ENCODE results near the gene NANP.
"Not testable (repeated sequence)": the region's sequence is repeated elsewhere in the genome, so short reads cannot be mapped to it uniquely, and the experiment has no call there.

NANP gene

DNA sequence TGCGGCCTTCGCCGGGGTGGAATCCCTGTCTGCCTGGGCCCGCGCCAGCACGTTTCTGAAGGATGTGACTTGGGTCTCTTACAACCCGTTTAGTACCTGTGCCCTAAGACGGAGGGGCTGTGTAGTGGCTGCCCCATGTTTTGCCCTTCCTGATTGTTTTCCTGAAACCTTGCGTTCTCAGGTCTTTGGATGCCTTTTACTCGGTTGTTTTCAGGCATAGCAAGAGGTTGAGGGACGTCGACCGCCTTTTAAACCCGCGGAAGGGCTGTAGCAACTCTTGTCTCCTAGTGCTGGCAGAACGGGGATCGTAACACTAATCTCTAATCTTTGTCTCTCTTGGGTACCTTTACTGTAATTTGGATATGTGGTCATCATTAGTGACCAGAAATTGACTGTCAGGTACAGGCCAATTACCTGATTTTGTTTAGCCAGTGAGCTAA, 706 bp upstream of the NANP start:
- Mint-ChIP-seq H3K9me3 (ENCODE audit: low read depth) (no peaks in the 10 kb centered on the region), H3K4me3 (peak overlapping the region; percentile 85), H3K27me3 (no peaks in the 10 kb centered on the region), H3K27ac (peak overlapping the region; percentile 94), H3K36me3 (peaks cover 8% of the 10 kb centered on the region), H3K4me1 (ENCODE audit: low read depth) (peaks cover 15% of the 10 kb centered on the region)

DNA sequence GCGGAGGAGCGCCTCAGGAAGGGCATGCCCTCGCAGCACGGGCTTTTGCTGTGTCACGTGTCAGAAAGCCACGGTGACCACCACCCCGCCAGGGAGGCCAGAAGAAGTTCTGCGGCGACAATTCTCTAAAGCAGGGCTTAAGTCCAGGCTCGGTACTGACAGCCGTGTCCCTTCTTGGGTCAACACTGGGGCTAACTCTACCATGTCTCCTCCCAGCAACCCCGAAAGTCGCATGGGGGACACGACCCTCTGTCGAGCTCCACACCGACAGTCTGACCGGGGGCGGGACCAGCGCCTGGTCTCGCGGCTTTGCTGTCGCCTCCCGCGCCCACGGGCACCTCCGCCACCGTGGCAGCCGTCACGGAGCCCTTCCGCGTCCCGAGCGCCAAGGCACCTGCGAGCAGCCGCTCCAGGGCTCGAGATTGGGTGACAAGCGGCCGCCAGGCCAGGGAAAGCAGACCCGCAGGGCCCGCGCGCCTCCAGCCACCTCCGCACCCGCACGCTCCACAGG, 534 bp downstream of the NANP start:
- Mint-ChIP-seq H3K36me3 (peaks cover 5% of the 10 kb centered on the region), H3K27me3 (no peaks in the 10 kb centered on the region), H3K27ac (peak overlapping the region; percentile 94), H3K4me3 (peak overlapping the region; percentile 85), H3K9me3 (ENCODE audit: low read depth) (no peaks in the 10 kb centered on the region), H3K4me1 (ENCODE audit: low read depth) (peaks cover 15% of the 10 kb centered on the region)

DNA sequence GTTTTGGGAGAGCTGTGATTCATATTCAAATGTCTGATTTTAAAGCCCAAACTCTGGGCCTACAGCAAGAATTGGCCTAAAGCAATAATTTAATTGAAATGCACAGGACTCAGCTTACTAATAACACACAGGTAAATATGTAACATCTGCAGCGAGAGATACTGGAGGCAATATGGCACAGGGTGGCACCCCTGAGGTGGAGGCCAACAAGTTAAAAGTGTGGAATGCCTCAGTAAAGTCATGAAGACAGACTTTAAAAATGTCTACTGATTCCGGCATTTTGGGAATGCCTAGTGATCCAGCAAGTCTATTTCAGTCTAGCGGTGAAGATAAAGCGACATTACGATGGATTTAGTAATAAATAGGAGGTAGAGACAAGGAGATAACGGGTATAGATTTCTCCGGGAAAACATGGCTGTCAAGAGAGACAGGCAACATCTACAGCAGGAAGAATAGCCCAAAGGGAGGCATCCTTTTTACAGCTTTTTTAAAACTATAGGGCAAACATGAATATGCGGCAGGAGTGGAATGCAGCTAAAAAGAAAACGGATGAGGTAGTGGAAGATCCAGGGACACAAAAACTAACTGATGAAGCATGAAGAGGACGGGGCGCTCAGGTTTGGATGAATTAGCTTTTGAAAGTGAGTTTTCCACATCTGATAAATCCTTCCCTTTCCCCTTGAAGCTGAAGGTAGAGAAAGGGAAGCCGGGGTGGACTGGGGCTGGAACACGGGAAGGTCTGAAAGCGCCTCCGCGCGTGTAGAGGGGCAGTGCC, 1.2 kb downstream of the NANP start:
- Mint-ChIP-seq H3K36me3 (no peaks in the 10 kb centered on the region), H3K9me3 (ENCODE audit: low read depth) (no peaks in the 10 kb centered on the region), H3K27me3 (no peaks in the 10 kb centered on the region), H3K27ac (peak overlapping the region; percentile 70), H3K4me3 (peak overlapping the region; percentile 85), H3K4me1 (ENCODE audit: low read depth) (peaks cover 15% of the 10 kb centered on the region)

DNA sequence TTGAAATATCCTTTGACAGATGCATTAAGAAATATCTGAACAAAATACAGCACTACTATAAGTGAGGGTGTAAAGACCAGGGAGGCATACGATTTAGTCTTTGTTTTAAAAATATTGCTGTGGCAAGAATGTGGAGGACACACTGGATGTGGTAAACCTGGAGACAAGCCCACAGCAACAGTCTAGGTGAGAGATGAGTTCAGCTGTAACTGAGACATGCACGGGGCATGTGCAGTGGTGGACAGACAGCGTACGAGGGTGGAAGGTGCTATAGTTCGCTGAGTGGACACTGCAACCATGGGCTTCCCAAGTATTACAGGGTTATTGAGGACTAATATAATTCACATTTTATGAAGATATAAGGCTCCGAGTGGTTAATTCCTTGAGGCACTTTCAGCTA, 1.8 kb downstream of the NANP start:
- H3K4me1 Mint-ChIP-seq (ENCODE audit: low read depth), result peaks cover 15% of the 10 kb centered on the region
- H3K9me3 Mint-ChIP-seq (ENCODE audit: low read depth), result no peaks in the 10 kb centered on the region
- H3K27ac Mint-ChIP-seq, result no peak overlapping the region
- H3K4me3 Mint-ChIP-seq, result peak overlapping the region; percentile 85
- no peaks in the 10 kb centered on the region for H3K27me3 Mint-ChIP-seq
- no peaks in the 10 kb centered on the region for H3K36me3 Mint-ChIP-seq

DNA sequence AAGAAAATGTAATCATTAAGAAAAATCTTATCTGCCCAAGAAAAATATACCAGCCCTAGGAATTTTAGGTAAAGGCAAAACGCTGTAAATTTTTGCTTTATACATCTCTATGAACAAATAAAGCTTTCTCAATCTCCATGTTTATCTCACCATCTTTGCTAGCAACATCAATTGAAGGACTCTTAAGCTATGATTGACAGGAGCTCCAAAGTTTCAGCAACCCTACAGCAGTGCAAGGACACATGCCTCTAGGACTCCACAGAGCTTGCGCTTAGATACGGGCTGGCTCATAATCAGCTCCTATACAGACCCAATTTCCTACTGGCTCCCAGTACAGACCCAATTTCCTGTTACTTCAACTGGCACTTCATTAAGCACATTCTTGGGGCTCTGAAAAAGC, 4.3 kb downstream of the NANP start:
- peaks cover 13% of the 10 kb centered on the region for H3K4me1 Mint-ChIP-seq (ENCODE audit: low read depth)
- peaks cover 6% of the 10 kb centered on the region for H3K36me3 Mint-ChIP-seq
- H3K9me3 Mint-ChIP-seq (ENCODE audit: low read depth), result no peaks in the 10 kb centered on the region
- no peak overlapping the region for H3K4me3 Mint-ChIP-seq
- no peaks in the 10 kb centered on the region for H3K27me3 Mint-ChIP-seq
- H3K27ac Mint-ChIP-seq, result no peak overlapping the region

DNA sequence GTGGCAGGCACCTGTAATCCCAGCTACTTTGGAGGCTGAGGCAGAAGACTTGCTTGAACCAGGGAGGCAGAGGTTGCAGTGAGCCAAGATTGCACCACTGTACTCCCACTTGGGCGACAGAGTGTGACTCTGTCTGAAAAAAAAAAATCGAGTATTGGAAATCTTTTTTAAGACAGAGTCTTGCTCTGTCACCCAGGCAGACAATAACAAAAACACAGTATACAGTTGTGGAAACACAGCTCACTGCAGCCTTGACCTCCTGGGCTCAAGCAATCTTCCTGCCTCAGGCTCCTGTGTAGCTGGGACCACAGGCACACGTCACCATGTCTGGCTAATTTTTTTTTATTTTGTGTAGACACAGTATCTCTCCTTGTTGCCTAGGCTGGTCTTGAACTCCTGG, 15.0 kb downstream of the NANP start:
- Mint-ChIP-seq H3K4me3 (no peak overlapping the region), H3K27ac (no peak overlapping the region), H3K36me3 (peaks cover 13% of the 10 kb centered on the region), H3K9me3 (ENCODE audit: low read depth) (no peaks in the 10 kb centered on the region), H3K4me1 (ENCODE audit: low read depth) (peaks cover 2% of the 10 kb centered on the region), H3K27me3 (no peaks in the 10 kb centered on the region)

DNA sequence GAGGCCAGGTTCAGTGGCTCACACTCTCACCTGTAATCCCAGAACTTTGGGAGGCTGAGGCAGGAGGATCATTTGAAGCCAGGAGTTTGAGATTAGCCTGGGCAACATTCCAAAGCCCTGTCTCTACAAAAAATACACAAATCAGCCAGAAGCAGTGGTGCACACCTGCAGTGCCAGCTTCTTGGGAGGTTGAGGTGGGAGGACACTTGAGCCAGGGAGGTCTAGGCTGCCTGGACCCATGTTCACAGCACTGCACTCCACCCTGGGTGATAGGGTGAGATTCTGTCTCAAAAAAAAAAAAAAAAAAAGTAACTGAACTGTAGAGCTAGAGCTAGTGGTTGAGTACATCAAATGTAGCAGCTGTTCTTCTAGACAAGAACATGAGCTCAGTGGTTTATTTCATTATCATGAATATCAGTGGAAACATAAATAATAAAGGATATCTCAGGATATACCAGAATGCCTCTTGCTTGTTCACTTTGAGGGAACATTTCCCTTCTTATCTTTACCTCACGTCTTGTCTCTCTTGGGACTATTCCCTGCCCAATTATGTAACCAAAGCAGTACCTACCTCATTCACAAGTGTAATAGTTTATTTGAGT, 17.6 kb downstream of the NANP start:
- Mint-ChIP-seq H3K4me1 (ENCODE audit: low read depth) (peaks cover 2% of the 10 kb centered on the region), H3K4me3 (no peak overlapping the region), H3K9me3 (ENCODE audit: low read depth) (no peaks in the 10 kb centered on the region), H3K27ac (no peak overlapping the region), H3K27me3 (no peaks in the 10 kb centered on the region), H3K36me3 (peaks cover 5% of the 10 kb centered on the region)

DNA sequence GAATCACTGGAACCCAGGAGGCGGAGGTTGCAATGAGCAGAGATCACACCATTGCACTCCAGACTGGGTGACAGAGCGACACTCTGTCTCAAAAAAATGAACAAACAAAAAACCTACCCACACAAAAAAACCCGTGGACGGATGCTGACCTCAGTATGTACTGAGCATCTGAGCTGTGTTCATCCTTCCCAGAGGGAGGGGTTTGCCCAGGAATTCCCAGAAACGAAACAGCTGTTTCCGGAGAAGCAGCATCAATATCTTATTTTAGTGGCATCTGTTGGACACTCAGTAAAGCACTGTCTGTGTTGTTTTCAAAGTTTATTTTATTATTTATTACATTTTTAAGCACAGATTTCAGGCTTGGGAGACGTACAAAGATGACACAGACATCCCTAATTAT, 18.7 kb downstream of the NANP start:
- H3K27ac Mint-ChIP-seq, result no peak overlapping the region
- peaks cover 2% of the 10 kb centered on the region for H3K4me1 Mint-ChIP-seq (ENCODE audit: low read depth)
- no peak overlapping the region for H3K4me3 Mint-ChIP-seq
- no peaks in the 10 kb centered on the region for H3K27me3 Mint-ChIP-seq
- peaks cover 5% of the 10 kb centered on the region for H3K36me3 Mint-ChIP-seq
- H3K9me3 Mint-ChIP-seq (ENCODE audit: low read depth), result no peaks in the 10 kb centered on the region

DNA sequence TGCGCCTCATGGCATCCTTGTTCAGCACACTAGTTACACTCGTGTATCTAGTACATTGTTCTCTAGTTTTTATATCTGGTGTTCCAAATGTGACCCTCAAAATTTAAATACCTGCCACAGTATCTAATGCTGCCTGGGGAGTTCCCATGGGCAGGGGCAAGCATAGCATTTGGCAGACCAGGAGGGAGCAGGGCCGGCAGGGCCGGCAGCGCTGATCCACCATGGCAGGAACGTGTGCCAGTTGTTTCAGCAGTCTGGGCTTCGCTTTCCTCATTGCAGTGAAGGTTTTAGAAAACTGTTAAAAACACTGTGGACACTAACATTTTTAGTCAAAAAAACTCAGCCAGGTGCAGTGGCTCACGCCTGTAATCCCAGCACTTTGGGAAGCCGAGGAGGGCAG, 19.2 kb downstream of the NANP start:
- no peak overlapping the region for H3K27ac Mint-ChIP-seq
- H3K9me3 Mint-ChIP-seq (ENCODE audit: low read depth), result no peaks in the 10 kb centered on the region
- no peaks in the 10 kb centered on the region for H3K27me3 Mint-ChIP-seq
- H3K36me3 Mint-ChIP-seq, result peaks cover 3% of the 10 kb centered on the region
- peaks cover 2% of the 10 kb centered on the region for H3K4me1 Mint-ChIP-seq (ENCODE audit: low read depth)
- H3K4me3 Mint-ChIP-seq, result no peak overlapping the region

DNA sequence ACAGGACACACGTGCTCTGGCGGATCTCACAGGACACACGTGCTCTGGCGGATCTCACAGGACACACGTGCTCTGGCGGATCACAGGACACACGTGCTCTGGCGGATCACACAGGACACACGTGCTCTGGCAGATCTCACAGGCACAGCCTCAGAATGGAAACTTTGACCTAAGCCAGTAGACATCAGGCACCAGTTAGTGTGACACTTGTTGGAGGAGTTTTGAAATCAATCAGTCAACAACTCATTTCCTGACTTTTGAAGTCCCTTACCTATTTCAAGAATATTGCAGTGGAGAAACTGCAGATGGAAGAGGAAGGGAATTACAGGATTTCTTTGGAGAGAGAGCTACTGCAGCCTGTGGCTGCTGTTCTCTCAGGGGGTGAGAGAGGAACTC, 20.9 kb downstream of the NANP start:
- H3K36me3 Mint-ChIP-seq; H3K27ac Mint-ChIP-seq; H3K4me1 Mint-ChIP-seq (ENCODE audit: low read depth); H3K27me3 Mint-ChIP-seq; H3K4me3 Mint-ChIP-seq; H3K9me3 Mint-ChIP-seq (ENCODE audit: low read depth): not testable (repeated sequence)

DNA sequence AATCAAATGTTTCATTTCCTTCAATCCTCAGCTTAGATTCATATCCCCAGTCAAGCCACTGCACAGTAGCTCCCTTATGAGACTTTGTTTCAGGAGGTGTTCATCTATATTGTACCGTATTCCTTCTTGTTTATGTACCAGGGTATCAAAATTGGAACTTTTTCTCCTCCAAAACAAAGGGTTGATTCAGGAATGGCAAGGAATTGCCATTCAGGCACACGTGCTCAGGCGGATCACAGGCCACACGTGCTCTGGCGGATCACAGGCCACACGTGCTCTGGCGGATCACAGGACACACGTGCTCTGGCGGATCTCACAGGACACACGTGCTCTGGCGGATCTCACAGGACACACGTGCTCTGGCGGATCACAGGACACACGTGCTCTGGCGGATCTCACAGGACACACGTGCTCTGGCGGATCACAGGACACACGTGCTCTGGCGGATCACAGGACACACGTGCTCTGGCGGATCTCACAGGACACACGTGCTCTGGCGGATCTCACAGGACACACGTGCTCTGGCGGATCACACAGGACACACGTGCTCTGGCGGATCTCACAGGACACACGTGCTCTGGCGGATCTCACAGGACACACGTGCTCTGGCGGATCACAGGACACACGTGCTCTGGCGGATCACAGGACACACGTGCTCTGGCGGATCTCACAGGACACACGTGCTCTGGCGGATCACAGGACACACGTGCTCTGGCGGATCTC, 21.5 kb downstream of the NANP start:
- not testable (repeated sequence) for H3K4me3 Mint-ChIP-seq; H3K36me3 Mint-ChIP-seq; H3K27me3 Mint-ChIP-seq; H3K27ac Mint-ChIP-seq; H3K4me1 Mint-ChIP-seq (ENCODE audit: low read depth); H3K9me3 Mint-ChIP-seq (ENCODE audit: low read depth)

DNA sequence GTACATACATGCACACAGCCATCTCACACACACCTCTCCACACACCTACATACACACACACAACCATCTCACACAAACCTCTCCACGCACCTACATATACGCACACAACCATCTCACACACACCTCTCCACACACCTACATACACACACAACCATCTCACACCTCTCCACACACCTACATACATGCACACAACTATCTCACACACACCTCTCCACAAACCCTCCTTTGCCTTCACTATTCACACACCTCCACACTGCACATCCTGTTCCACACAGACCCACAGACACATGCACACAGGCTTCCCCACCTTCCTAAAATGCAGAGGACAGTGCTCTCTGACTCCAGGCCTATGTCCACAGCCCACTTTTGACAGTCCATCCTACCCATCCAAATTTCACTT, 22.2 kb downstream of the NANP start:
- H3K4me1 Mint-ChIP-seq (ENCODE audit: low read depth), result no peaks in the 10 kb centered on the region
- no peak overlapping the region for H3K4me3 Mint-ChIP-seq
- no peak overlapping the region for H3K27ac Mint-ChIP-seq

DNA sequence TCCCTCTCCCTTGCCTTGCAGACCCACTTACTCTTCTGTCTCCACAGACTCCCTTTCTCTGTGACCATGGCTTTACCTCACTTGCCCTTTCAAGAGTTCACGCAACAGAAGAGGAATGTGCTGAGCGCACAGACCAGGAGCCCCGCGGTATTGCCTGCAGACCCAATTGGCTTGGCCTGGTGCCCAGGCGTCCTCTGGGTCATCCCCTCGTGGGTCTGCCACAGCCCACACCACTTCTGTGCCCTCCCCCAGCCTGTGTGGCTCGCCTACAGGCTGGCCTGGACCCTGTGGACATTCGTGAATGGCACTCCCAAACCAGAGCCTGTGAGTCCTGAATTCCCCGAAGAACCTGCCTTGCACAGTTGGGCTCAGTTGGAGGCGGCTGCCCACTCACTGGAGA, 23.2 kb downstream of the NANP start:
- Mint-ChIP-seq H3K36me3 (no peaks in the 10 kb centered on the region), H3K4me3 (no peak overlapping the region), H3K27ac (no peak overlapping the region), H3K27me3 (no peaks in the 10 kb centered on the region), H3K4me1 (ENCODE audit: low read depth) (no peaks in the 10 kb centered on the region), H3K9me3 (ENCODE audit: low read depth) (no peaks in the 10 kb centered on the region)

More for the DNA sequence above, 22.2 kb downstream of the NANP start:
- H3K9me3 Mint-ChIP-seq (ENCODE audit: low read depth), result no peaks in the 10 kb centered on the region
- no peaks in the 10 kb centered on the region for H3K36me3 Mint-ChIP-seq
- no peaks in the 10 kb centered on the region for H3K27me3 Mint-ChIP-seq

DNA sequence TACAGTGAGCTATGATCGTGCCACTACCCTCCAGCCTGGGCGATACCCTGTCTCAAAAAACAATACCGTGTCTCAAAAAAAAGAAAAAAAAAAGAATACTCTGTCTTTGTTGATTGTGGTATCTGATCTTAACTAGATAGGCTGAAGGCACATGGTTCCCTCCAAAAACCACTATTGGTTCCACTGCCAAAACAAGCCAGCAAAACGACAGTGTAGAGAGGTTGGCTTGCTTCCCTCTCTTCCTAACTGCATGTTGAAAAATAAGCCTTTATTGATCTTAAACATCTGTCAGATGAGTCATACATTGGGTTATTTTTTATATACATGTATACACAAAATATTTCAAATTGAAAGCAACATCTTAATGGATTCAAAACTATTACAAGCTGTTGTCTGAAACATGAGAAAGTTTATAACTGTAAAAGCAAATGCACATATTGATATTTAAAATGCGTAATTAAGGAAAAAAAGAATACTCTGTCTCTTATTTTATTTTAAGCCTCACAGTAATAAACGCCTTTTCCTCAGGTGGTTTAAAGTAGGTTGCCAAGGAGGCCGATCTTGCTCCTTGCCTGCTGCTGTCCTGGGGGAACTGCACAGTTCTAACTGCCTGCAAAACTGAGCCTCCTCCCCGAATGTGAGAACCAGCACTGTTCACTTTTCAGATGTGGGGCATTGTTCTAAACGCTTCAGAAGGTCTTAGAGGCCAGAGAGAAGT, 31.5 kb downstream of the NANP start:
- Mint-ChIP-seq H3K27me3 (no peaks in the 10 kb centered on the region), H3K36me3 (no peaks in the 10 kb centered on the region), H3K4me1 (ENCODE audit: low read depth) (no peaks in the 10 kb centered on the region), H3K4me3 (no peak overlapping the region), H3K27ac (no peak overlapping the region), H3K9me3 (ENCODE audit: low read depth) (no peaks in the 10 kb centered on the region)

DNA sequence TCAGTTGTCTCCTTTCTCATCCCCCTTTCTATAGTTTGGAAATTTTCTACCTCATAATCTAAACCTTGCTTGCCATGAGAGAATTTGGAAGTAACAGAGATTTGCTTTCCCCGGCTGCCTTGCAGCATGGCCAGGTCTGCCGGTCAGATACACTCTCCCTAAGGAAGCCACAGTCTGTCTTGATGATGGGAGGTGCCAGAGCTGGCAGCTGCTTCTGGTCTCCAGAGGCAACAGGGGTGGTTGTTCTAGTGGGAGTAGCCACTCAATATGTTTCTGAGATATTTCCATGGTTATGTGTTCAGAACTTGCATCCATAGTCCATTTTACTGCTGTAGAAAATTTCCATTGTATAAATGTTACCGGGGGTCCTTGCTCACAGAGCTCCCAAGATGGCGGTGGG, 33.0 kb downstream of the NANP start:
- H3K36me3 Mint-ChIP-seq; H3K4me3 Mint-ChIP-seq; H3K9me3 Mint-ChIP-seq (ENCODE audit: low read depth); H3K27ac Mint-ChIP-seq; H3K27me3 Mint-ChIP-seq; H3K4me1 Mint-ChIP-seq (ENCODE audit: low read depth): not testable (repeated sequence)
